ENCODE measurements around the gene CEP112.

CEP112 gene

DNA sequence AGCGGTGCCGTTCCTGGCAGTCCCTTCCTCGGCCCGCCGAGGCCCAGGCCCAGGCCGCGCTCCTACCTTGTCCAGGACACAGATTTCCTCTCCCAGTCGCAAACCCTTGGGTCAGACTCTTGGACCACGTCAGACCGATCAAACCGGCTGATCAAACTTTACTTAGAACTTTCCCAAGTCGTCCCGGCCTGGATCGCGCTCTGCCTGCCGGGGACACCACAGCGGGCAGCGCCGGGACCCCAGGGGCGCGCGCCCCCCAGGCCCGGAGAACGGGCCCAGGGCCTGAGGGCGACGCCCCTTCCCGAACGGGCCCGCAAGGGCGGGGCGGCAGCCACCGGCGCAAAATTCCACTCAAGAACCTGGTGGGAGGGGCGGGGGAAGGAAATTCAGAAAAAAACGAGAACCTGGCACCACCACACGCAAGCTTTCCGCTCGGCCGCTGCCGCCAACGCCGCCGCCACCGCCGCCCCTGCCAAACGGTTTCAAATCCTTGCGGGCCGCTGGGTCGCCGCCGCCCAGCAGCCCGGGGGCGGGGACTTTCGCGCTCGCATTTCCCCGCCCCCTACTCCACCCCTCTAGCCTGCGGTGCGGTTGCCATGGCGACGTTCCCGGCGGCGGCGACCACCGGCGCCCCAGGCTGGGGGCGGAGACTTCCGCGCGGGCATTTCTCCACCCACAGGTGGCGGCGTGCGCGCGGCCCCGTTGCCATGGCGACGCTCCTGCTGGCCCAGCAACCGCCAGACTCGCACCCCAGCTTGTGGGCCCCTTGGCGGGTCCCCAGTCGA is at the start of gene CEP112:
Gene CEP112, minus strand, starts transcription at position 541 of the 785 bp plus-strand sequence.
- peak; percentile 19 for DNase-seq (ENCODE audit: low spot score)

GRCh38 chr17:66240630-66241029 is 48.7 kb upstream of the CEP112 start:
- DNase-seq (ENCODE audit: low spot score): no peak

GRCh38 chr17:66240013-66240412 is 48.1 kb upstream of the CEP112 start:
- no peak for DNase-seq (ENCODE audit: low spot score)

- DNase-seq (ENCODE audit: low spot score): no peak
Observed at GRCh38 chr17:66235377-66235994, 43.6 kb upstream of the CEP112 start.

DNA sequence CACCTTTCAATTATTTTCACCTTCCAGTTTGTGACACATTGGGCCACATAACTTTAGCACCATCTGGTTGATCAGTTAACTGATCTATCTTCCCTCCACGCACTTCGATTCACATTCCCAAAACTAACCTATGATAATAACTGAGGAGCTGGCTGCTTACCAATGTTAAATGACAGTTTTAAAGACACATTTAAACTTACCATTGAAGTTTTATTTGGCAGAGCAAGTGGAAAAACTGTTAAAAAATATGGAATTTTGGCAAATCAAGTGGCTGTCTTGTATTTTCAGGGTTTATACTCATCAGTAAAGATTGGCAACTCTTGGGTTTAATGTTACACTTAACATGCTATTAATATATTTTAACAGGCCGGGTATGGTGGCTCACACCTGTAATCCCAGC is 42.7 kb upstream of the CEP112 start:
- no peak for DNase-seq (ENCODE audit: low spot score)

- no peak for DNase-seq (ENCODE audit: low spot score)
Observed at GRCh38 chr17:66233023-66233753, 41.3 kb upstream of the CEP112 start.

- no peak for DNase-seq (ENCODE audit: low spot score)
Observed at GRCh38 chr17:66230922-66231591, 39.1 kb upstream of the CEP112 start.

- no peak for DNase-seq (ENCODE audit: low spot score)
Observed at GRCh38 chr17:66229783-66230538, 38.0 kb upstream of the CEP112 start.

DNA sequence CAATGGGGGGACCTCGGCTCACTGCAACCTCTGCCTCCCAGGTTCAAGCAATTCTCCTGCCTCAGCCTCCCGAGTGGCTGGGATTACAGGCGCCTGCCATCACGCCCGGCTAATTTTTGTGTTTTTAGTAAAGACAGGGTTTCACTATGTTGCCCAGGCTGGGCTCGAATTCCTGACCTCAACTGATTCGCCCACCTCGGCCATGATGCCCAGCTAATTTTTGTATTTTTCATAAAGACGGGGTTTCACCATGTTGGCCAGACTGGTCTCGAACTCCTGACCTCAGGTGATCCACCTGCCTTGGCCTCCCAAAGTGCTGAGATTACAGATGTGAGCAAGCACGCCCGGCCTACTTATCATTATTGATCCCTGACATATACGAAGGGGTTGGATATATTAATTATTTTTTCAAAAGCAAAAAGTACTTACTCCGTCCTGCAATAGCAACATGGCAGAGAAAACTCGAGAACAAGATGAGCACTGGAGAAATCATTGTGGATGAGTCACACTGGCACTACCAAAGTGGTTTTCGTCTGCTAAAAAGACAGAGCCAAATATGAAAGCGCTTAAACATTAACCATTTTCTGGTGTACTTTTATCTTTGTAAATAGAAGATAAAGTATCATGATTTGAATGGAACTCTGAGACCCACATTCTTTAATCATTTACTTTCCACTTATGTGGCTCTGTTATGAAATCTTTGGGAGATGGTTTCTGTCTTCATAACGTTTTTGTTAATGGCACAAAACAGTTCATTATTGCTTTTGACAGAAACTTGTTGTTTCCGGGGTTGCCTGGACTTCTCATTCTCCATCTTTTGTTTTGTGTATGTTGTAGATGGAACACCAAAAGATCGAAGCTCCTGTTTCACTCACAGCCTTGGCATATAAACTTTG is 37.2 kb upstream of the CEP112 start, which contains the start of gene APOH:
Gene APOH, minus strand, starts transcription at position 529 of the 896 bp plus-strand sequence. Its CDS starts 36 bp downstream, at position 493.
- no peak for DNase-seq (ENCODE audit: low spot score)

DNA sequence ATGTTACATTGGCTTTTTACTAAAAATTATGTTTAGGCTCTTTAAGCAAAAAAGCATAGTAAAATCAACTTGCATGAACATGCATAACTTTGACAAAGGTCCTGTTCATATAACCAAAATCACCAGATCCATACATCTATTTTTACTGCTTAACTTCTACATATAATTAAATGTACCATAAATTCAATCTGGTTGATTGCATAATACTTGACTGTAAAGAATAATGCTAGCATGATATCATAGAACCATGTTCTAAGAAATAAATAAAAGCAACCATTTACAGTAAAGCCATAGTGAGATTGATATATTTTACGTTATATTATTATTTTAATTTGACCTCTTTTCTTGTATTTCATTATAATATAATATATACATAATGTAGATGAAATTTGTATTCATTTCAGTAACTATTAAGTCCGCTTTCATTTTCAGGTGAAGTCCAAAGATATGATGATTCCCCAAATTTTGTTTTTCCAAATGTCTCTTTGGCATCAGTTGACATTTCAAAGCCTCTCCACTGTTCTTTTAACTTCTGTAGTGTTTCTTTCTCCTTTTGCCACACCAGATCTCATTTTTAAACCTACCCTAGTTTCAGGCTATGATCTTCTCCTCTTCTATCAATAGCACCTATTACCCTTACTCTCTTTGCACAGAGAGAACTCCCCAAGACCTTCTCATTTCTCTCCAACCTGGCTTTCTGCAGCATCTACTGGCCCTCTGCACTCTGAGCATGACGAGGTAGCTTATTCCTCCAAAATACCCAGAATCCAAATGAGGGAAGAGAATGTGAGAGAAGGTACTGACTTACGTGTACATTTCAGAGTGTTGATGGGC is 35.5 kb upstream of the CEP112 start:
- DNase-seq (ENCODE audit: low spot score): no peak

- DNase-seq (ENCODE audit: low spot score): no peak
Observed at GRCh38 chr17:66222798-66223350, 30.9 kb upstream of the CEP112 start.

GRCh38 chr17:66221755-66222530 is 30.0 kb upstream of the CEP112 start:
- no peak for DNase-seq (ENCODE audit: low spot score)

- no peak for DNase-seq (ENCODE audit: low spot score)
Observed at GRCh38 chr17:66221343-66221742, 29.4 kb upstream of the CEP112 start.

DNA sequence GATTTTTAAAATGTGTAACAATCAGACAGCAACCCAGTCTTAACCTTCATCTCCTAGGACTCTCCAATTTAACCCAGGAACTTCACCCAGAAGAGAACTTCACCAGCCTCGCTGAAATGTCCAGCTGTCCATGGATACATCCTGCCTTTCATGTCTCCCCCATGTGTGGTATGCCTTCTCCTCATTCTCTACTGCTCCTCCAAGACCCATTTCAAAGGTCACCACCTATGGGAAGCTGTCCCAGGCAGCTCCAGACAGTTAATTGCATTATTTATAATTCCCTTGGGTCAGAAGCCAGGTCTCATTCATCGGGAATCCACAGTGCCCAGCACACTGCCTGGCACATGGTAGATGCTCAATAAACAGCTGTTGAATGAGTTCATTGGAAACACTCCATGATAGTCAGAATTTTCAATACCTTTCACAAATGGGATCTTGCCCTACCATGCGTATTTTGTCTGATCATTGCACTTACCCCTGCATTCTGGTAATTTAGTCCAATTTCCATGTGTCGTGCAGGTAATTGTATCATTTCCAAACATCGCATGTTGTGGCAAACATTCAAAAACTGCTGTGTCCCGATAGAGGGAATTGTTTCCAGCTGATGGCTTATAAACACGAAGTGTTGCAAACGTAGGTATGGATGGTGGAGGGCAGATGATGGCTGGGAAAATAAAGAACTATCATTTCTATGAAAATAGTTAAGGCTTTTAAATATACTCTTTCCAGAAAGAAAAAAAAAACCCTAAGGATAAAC is 28.3 kb upstream of the CEP112 start:
- no peak for DNase-seq (ENCODE audit: low spot score)

- no peak for DNase-seq (ENCODE audit: low spot score)
Observed at GRCh38 chr17:66215529-66215911, 23.6 kb upstream of the CEP112 start.

GRCh38 chr17:66214884-66215528 is 23.1 kb upstream of the CEP112 start:
- no peak for DNase-seq (ENCODE audit: low spot score)
